ENCODE data around the gene WAC. TPM values are rescaled to one million over a fixed set of nuclear protein-coding genes. Genes with fewer than 3 reads are reported as not detected.

Gene WAC, protein sequence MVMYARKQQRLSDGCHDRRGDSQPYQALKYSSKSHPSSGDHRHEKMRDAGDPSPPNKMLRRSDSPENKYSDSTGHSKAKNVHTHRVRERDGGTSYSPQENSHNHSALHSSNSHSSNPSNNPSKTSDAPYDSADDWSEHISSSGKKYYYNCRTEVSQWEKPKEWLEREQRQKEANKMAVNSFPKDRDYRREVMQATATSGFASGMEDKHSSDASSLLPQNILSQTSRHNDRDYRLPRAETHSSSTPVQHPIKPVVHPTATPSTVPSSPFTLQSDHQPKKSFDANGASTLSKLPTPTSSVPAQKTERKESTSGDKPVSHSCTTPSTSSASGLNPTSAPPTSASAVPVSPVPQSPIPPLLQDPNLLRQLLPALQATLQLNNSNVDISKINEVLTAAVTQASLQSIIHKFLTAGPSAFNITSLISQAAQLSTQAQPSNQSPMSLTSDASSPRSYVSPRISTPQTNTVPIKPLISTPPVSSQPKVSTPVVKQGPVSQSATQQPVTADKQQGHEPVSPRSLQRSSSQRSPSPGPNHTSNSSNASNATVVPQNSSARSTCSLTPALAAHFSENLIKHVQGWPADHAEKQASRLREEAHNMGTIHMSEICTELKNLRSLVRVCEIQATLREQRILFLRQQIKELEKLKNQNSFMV
- total RNA-seq (2014; rRNA removed; shearing (Covaris generic)): 106 and 116 TPM in 2 replicates
- 52.8 and 59.4 TPM in 2 replicates for polyA plus RNA-seq (2016; fragmentation: Nextera tagmentation; extraction: Ambion mirVana)
- long read RNA-seq, partial matches to known transcripts: 9 of 13 reads
- long read RNA-seq, other reads (novel, unspliced or antisense): 3 of 13 reads

DNA sequence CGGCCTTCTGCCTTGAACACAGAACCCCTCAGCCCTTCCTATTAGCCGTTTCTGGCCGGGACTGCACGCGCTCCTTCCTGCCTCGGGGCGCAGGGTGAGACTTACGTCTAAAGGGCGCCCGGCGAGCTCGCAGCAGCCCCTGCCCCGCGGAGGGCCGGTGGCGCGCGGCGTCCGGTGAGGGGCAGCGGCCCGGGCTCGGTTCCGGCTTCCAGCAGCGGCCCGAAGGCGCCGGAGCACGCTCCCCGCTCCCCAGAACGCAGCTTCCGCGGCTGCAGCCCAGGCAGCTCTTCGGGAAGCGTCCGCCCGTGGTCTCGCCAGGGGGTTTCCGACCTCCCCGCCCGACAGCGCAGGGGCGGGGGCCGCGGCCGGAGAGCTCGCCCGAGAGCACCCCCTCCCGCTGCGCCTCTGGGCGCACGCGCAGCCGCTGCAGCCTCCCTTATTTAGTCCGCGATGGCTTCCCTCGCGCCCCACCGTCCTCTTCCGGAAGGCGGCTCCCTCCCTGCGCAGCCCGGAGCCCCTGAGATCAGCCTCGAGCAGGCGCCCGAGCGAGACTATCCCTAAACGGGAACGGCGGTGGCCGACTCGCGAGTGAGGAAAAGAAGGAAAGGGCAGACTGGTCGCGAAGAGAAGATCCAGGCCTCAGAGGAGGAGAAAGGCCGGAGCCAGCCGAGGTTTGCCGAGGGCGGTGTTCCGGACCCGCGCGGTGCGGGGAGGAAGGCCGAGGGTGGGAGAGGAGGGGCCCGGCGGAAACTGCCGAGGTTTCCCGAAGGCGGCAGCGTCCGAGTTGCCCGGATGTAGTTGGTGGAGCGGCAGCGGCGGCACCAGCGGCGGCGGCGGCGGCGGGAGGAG, at the start of gene WAC:
TSS of gene WAC (plus strand) at position 782 of the 849 bp plus-strand sequence. CDS start 462 bp downstream, outside the sequence.
- Histone ChIP-seq H3K79me2 (replicated peaks; ENCODE audit: insufficient read depth) (peaks cover 51% of the 10 kb centered on the region), H3F3A (replicated peaks; ENCODE audit: low read depth) (no peaks in the 10 kb centered on the region), H3K27me3 (ENCODE audit: insufficient read depth) (no peaks in the 10 kb centered on the region), H3K4me2 (peak within 1 kb of the TSS; percentile 95), H3K36me3 (ENCODE audit: insufficient read depth) (peaks cover 30% of the 10 kb centered on the region), H3K4me3 (peak within 1 kb of the TSS; percentile 84), H3K4me1 (ENCODE audit: insufficient read depth) (peaks cover 11% of the 10 kb centered on the region; the same call in 1 of the 2 replicates), H3K9me2 (ENCODE audit: insufficient read depth) (no peaks in the 10 kb centered on the region), H2AFZ (peak within 1 kb of the TSS; percentile 66; the same call in 1 of the 2 replicates), H3K27ac (ENCODE audit: low read depth) (peak within 1 kb of the TSS; percentile 100), H4K20me1 (replicated peaks; ENCODE audit: insufficient read depth) (peaks cover 14% of the 10 kb centered on the region)
- Mint-ChIP-seq H3K4me3 (peak within 1 kb of the TSS; percentile 96), H3K36me3 (ENCODE audit: low read depth) (peaks cover 47% of the 10 kb centered on the region), H3K27me3 (ENCODE audit: insufficient read depth, low read depth, poor library complexity) (peaks cover 8% of the 10 kb centered on the region), H3K27ac (peak within 1 kb of the TSS; percentile 100), H3K4me1 (peaks cover 32% of the 10 kb centered on the region), H3K9me3 (no peaks in the 10 kb centered on the region; the same call in 1 of the 3 replicates)
- ATAC-seq (peak; percentile 83), DNase-seq (ENCODE audit: low spot score) (peak; percentile 95)
- TF ChIP-seq, protein P1, sequence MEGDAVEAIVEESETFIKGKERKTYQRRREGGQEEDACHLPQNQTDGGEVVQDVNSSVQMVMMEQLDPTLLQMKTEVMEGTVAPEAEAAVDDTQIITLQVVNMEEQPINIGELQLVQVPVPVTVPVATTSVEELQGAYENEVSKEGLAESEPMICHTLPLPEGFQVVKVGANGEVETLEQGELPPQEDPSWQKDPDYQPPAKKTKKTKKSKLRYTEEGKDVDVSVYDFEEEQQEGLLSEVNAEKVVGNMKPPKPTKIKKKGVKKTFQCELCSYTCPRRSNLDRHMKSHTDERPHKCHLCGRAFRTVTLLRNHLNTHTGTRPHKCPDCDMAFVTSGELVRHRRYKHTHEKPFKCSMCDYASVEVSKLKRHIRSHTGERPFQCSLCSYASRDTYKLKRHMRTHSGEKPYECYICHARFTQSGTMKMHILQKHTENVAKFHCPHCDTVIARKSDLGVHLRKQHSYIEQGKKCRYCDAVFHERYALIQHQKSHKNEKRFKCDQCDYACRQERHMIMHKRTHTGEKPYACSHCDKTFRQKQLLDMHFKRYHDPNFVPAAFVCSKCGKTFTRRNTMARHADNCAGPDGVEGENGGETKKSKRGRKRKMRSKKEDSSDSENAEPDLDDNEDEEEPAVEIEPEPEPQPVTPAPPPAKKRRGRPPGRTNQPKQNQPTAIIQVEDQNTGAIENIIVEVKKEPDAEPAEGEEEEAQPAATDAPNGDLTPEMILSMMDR (conservative IDR thresholded peaks at IDR 0.05; ENCODE audit: low read depth in 2 of 2): no peak
- no peak for TF ChIP-seq ZNF114 (CRISPR knock-in tag; IDR thresholded peaks at IDR 0.05)
- TF ChIP-seq, protein P2, sequence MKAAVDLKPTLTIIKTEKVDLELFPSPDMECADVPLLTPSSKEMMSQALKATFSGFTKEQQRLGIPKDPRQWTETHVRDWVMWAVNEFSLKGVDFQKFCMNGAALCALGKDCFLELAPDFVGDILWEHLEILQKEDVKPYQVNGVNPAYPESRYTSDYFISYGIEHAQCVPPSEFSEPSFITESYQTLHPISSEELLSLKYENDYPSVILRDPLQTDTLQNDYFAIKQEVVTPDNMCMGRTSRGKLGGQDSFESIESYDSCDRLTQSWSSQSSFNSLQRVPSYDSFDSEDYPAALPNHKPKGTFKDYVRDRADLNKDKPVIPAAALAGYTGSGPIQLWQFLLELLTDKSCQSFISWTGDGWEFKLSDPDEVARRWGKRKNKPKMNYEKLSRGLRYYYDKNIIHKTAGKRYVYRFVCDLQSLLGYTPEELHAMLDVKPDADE (IDR thresholded peaks at IDR 0.05): 0 out of 2 replicates have a peak, but pooled peaks have one; percentile 41
- TF ChIP-seq ZNF462 (CRISPR knock-in tag; IDR thresholded peaks at IDR 0.05): no peak
- TF ChIP-seq POLR2AphosphoS5 (IDR thresholded peaks at IDR 0.05; ENCODE audit: low read depth): peak; percentile 94
- no peak for TF ChIP-seq ZNF331 (CRISPR knock-in tag; IDR thresholded peaks at IDR 0.05; ENCODE audit: low read depth)
- TF ChIP-seq CREB1 (CRISPR knock-in tag; IDR thresholded peaks at IDR 0.05; ENCODE audit: low read depth): 0 out of 2 replicates have a peak, but pooled peaks have one; percentile 3
- TF ChIP-seq, protein P3, sequence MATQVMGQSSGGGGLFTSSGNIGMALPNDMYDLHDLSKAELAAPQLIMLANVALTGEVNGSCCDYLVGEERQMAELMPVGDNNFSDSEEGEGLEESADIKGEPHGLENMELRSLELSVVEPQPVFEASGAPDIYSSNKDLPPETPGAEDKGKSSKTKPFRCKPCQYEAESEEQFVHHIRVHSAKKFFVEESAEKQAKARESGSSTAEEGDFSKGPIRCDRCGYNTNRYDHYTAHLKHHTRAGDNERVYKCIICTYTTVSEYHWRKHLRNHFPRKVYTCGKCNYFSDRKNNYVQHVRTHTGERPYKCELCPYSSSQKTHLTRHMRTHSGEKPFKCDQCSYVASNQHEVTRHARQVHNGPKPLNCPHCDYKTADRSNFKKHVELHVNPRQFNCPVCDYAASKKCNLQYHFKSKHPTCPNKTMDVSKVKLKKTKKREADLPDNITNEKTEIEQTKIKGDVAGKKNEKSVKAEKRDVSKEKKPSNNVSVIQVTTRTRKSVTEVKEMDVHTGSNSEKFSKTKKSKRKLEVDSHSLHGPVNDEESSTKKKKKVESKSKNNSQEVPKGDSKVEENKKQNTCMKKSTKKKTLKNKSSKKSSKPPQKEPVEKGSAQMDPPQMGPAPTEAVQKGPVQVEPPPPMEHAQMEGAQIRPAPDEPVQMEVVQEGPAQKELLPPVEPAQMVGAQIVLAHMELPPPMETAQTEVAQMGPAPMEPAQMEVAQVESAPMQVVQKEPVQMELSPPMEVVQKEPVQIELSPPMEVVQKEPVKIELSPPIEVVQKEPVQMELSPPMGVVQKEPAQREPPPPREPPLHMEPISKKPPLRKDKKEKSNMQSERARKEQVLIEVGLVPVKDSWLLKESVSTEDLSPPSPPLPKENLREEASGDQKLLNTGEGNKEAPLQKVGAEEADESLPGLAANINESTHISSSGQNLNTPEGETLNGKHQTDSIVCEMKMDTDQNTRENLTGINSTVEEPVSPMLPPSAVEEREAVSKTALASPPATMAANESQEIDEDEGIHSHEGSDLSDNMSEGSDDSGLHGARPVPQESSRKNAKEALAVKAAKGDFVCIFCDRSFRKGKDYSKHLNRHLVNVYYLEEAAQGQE (IDR thresholded peaks at IDR 0.05; ENCODE audit: unreplicated experiment): no peak
- no peak for TF ChIP-seq EZH2phosphoT487 (IDR thresholded peaks at IDR 0.05; ENCODE audit: unreplicated experiment)
